Fibroblast of lung (primary cell): ENCODE results near the gene MYOM1. TPM values are rescaled to one million over a fixed set of nuclear protein-coding genes. Genes with fewer than 3 reads are reported as not detected.
"Not testable (repeated sequence)": the region's sequence is repeated elsewhere in the genome, so short reads cannot be mapped to it uniquely, and the experiment has no call there.

ENCODE experiments used
- DNase-seq, 2 donors: peaks; one replicate each; pipeline versions ENCODE4 v3.0.0 to v3.0.0-alpha.2; 2010; ENCODE audit warnings: low read depth in 2 of 2
- H2AFZ ChIP-seq: 2 replicates; pipeline ENCODE4 v1.5.1; 2012; ENCODE audit warnings: low read length, control low read depth, inconsistent platforms
- H3K27ac ChIP-seq: 2 replicates; pipeline ENCODE4 v1.5.1; 2011; ENCODE audit warnings: low read length, control low read depth; ENCODE audit not compliant: insufficient read depth
- H3K27me3 ChIP-seq: 2 replicates; pipeline ENCODE4 v1.5.1; 2011; ENCODE audit warnings: mild to moderate bottlenecking, low read length; ENCODE audit not compliant: control insufficient read depth, insufficient read depth
- H3K36me3 ChIP-seq: 2 replicates; pipeline ENCODE4 v1.5.1; 2011; ENCODE audit warnings: low read length; ENCODE audit not compliant: control insufficient read depth, insufficient read depth
- H3K4me1 ChIP-seq: 2 replicates; pipeline ENCODE4 v1.5.1; 2011; ENCODE audit warnings: low read length; ENCODE audit not compliant: control insufficient read depth, insufficient read depth; ENCODE audit errors: extremely low read depth
- H3K4me2 ChIP-seq: 2 replicates; pipeline ENCODE4 v1.5.1; 2011; ENCODE audit warnings: low read length, control low read depth; ENCODE audit not compliant: insufficient read depth; ENCODE audit errors: extremely low read depth
- H3K4me3 ChIP-seq, 4 experiments: fragments of 200-600 bp in 1 of 4; sonication (generic) in 1 of 4; replicated peaks in 1 of 4; 2 replicates each; pipeline ENCODE4 v1.5.1; 2011 to 2016; ENCODE audit warnings: low read length in 4 of 4, low read depth in 3 of 4, mild to moderate bottlenecking in 3 of 4, control low read depth in 2 of 4, inconsistent platforms in 1 of 4, mixed read lengths in 1 of 4; ENCODE audit not compliant: insufficient read depth in 1 of 4; ENCODE audit errors: control extremely low read depth in 1 of 4
- H3K79me2 ChIP-seq: 2 replicates; pipeline ENCODE4 v1.5.1; 2012; ENCODE audit warnings: mild to moderate bottlenecking, low read length, inconsistent platforms; ENCODE audit not compliant: control insufficient read depth, insufficient read depth
- H3K9ac ChIP-seq: 2 replicates; pipeline ENCODE4 v1.5.1; 2011; ENCODE audit warnings: mild to moderate bottlenecking, low read length, control low read depth; ENCODE audit not compliant: insufficient read depth
- H3K9me3 ChIP-seq: 2 replicates; pipeline ENCODE4 v1.5.1; 2012; ENCODE audit warnings: low read depth, low read length; ENCODE audit not compliant: control insufficient read depth, insufficient read depth
- H4K20me1 ChIP-seq: 2 replicates; pipeline ENCODE4 v1.5.1; 2011; ENCODE audit warnings: low read length; ENCODE audit not compliant: control insufficient read depth, insufficient read depth; ENCODE audit errors: extremely low read depth
- EZH2 ChIP-seq: IDR thresholded peaks from 2 replicates; pipeline ENCODE4 v1.5.1; 2012; ENCODE audit warnings: low read length, control low read depth, mild to moderate bottlenecking; ENCODE audit errors: missing control alignments
- polyA plus RNA-seq, 2 donors: library from polyadenylated mRNA; depleted of rRNA in 1 of 2; stranded (reverse) in 1 of 2; unstranded in 1 of 2; fragments of >200 nt; gene quantifications; 2 replicates each; pipeline ENCODE4 v1.2.1, GENCODE V29; 2011 to 2012; ENCODE audit warnings: missing spikeins in 1 of 2
- total RNA-seq: library from RNA; depleted of rRNA; stranded (reverse); fragments of >200 nt; gene quantifications from 2 replicates; pipeline ENCODE4 v1.2.1, GENCODE V29; 2014
- TF ChIP-seq, protein P1 (sequence below), 2 donors: IDR thresholded peaks in 1 of 2; conservative IDR thresholded peaks in 1 of 2; 1 replicate in 1 of 2; 2 replicates in 1 of 2; pipeline ENCODE4 v1.5.1; 2011 to 2012; ENCODE audit warnings: low read length in 2 of 2, control low read depth in 1 of 2, inconsistent platforms in 1 of 2, low read depth in 1 of 2, mild to moderate bottlenecking in 1 of 2

MYOM1 gene
- total and polyA plus RNA-seq, 2 donors (not counting 1 experiment from before 2014, with no cell fraction given) = 0.07 to 0.83 TPM

DNA sequence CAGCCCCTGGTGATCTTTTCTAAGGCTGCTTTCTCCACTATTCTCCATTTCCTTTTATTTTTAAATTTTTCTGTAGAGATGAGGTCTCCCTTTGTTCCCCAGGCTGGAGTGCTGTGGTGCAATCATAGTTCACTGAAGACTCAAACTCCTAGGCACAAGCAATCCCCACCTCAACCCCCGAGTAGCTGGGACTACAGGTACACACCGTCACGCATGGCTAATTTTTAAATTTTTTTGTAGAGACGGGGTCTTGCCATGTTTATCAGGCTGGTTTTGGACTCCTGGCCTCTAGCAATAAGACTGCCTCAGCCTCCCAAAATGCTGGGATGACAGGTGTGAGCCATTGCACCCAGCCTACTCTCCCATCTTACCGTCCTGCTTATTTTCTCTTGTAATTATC, 184.1 kb downstream of the MYOM1 start:
- TF ChIP-seq EZH2 = no peak
- TF ChIP-seq, protein P1, sequence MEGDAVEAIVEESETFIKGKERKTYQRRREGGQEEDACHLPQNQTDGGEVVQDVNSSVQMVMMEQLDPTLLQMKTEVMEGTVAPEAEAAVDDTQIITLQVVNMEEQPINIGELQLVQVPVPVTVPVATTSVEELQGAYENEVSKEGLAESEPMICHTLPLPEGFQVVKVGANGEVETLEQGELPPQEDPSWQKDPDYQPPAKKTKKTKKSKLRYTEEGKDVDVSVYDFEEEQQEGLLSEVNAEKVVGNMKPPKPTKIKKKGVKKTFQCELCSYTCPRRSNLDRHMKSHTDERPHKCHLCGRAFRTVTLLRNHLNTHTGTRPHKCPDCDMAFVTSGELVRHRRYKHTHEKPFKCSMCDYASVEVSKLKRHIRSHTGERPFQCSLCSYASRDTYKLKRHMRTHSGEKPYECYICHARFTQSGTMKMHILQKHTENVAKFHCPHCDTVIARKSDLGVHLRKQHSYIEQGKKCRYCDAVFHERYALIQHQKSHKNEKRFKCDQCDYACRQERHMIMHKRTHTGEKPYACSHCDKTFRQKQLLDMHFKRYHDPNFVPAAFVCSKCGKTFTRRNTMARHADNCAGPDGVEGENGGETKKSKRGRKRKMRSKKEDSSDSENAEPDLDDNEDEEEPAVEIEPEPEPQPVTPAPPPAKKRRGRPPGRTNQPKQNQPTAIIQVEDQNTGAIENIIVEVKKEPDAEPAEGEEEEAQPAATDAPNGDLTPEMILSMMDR (conservative IDR thresholded peaks at IDR 0.05 in 1 of 2, IDR thresholded peaks at IDR 0.05 in 1 of 2; ENCODE audit: low read depth in 1 of 2, low read length in 2 of 2) = no peak
- no peak overlapping the region for H3K4me2 ChIP-seq
- no peaks in the 10 kb centered on the region for H4K20me1 ChIP-seq
- H3K4me3 ChIP-seq = no peak overlapping the region
- H3K4me1 ChIP-seq = no peaks in the 10 kb centered on the region
- H2AFZ ChIP-seq = no peak overlapping the region
- no peaks in the 10 kb centered on the region for H3K36me3 ChIP-seq
- H3K27ac ChIP-seq = no peak overlapping the region
- H3K9me3 ChIP-seq = no peaks in the 10 kb centered on the region
- no peaks in the 10 kb centered on the region for H3K79me2 ChIP-seq
- no peak for DNase-seq
- no peak overlapping the region for H3K9ac ChIP-seq
- no peaks in the 10 kb centered on the region for H3K27me3 ChIP-seq

DNA sequence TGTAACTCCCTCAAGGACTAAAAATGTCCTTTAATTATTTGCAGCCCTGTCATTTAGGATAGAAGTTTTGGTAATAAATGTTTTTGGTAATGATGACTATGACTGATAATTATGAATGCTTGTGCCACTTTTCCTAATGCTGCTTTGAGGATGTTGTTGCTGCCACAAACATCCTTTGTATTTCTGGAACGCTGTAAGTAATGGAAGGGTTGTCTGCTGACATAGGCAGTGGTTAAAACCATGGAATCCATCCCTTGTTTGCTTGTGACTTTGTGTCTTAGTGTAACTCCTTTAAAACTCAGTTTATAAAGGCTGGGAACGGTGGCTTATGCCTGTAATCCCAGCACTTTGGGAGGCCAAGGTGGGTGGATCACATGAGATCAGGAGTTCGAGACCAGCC, 187.0 kb downstream of the MYOM1 start:
- Histone ChIP-seq H3K4me3 (no peak overlapping the region), H4K20me1 (no peaks in the 10 kb centered on the region), H3K27me3 (no peaks in the 10 kb centered on the region), H3K9me3 (no peaks in the 10 kb centered on the region), H3K4me1 (no peaks in the 10 kb centered on the region), H3K36me3 (no peaks in the 10 kb centered on the region), H3K9ac (no peak overlapping the region), H3K27ac (no peak overlapping the region), H3K4me2 (no peak overlapping the region), H3K79me2 (no peaks in the 10 kb centered on the region), H2AFZ (no peak overlapping the region)
- DNase-seq = no peak
- TF ChIP-seq, protein P1 (conservative IDR thresholded peaks at IDR 0.05 in 1 of 2, IDR thresholded peaks at IDR 0.05 in 1 of 2; ENCODE audit: low read depth in 1 of 2, low read length in 2 of 2) = no peak
- no peak for TF ChIP-seq EZH2

DNA sequence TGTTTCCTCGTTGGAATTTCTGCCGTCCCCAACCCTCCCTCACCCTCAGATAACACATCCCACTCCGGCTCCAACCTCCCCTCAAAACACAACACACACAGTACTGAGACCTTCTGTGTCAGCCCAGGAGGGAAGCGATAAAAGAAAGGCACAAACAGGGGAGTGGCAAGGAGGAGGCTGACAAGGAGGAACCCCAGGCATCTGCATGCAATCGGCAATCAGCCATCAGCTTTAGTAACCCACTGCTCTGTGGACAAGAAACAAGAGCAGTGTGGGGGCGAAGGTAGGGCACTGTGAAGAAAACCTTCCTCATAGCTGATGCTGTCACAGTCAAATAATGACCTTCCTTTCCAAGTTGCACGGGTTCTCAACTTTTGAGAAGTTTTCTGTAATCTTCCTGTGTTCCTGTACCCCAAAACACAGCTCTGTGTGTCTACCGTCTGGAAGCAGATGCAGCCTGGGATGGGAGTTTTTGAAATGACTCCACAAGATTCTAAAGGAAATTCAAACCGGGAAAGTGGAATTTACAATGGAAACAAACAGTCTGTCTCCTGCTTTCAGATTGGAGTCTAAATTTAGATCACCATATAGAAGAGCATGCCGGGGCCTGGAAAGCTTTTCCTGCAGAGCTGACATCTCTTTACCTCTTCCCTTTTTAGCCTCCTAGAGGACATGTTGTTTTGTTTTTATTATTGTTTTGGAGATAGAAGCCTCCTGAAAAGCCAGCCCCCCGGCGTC, 190.4 kb downstream of the MYOM1 start:
- no peak overlapping the region for H3K4me2 ChIP-seq
- TF ChIP-seq, protein P1 (conservative IDR thresholded peaks at IDR 0.05 in 1 of 2, IDR thresholded peaks at IDR 0.05 in 1 of 2; ENCODE audit: low read depth in 1 of 2, low read length in 2 of 2) = no peak
- no peak for TF ChIP-seq EZH2
- no peaks in the 10 kb centered on the region for H3K79me2 ChIP-seq
- no peaks in the 10 kb centered on the region for H3K36me3 ChIP-seq
- H4K20me1 ChIP-seq = no peaks in the 10 kb centered on the region
- peak overlapping the region; percentile 30 for H2AFZ ChIP-seq
- no peak overlapping the region for H3K9ac ChIP-seq
- H3K4me3 ChIP-seq = no peak overlapping the region
- H3K27ac ChIP-seq = no peak overlapping the region
- H3K4me1 ChIP-seq = no peaks in the 10 kb centered on the region
- H3K9me3 ChIP-seq = no peaks in the 10 kb centered on the region
- no peaks in the 10 kb centered on the region for H3K27me3 ChIP-seq
- DNase-seq = peak; percentile 24 to 45

DNA sequence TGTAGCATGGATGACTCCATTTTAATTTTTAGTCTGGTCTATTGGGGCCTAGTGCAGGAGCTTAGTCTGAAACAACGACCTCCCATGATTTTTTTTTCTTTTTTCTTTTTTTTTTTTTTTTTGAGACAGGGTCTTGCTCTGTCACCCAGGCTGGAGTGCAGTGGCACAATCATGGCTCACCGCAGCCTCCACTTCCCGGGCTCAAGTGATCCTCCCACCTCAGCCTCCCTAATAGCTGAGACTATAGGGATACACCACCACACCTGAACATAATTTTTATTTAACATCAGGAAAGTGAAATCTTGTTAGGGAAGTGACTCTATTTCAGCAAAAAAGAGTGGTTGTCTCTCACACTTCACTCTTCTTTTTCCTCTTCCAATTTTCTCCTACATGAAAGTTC, 191.7 kb downstream of the MYOM1 start:
- not testable (repeated sequence) for H3K27ac ChIP-seq, H3K9me3 ChIP-seq, H3K27me3 ChIP-seq, H3K4me3 ChIP-seq, H2AFZ ChIP-seq, H3K9ac ChIP-seq, DNase-seq, H3K4me2 ChIP-seq, H4K20me1 ChIP-seq, H3K36me3 ChIP-seq, H3K79me2 ChIP-seq, H3K4me1 ChIP-seq
